Kidney capillary endothelial cell (primary cell): Measurements from ENCODE around the gene OR4C3.
"Not testable (repeated sequence)": the region's sequence is repeated elsewhere in the genome, so short reads cannot be mapped to it uniquely, and the experiment has no call there.

Experiments used
- DNase-seq: peaks from one replicate; pipeline ENCODE4 v3.0.0-alpha.2; 2018; ENCODE audit warnings: low spot score

The OR4C3 gene

DNA sequence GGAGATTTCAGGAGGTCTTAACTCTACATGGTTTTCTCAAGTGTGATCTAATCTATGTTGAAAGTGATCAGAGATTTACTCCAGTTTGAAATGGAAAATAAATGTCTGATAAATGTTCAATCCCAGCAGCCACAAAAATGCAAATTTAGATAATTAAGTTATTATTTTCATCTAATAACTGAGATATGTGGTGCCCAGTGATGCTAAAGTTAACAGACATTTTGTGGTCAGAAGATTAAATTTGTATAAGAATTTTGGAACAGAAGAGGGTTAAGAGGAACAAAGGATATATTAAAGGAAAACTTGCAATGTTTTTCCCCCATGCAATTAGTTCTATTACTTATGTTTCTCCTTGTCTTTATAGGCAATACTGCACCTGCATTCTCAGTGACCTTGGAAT is at the start of gene OR4C3:
Gene OR4C3, plus strand, starts transcription at position 301 of the 400 bp plus-strand sequence. CDS start 102 bp downstream, outside the sequence.
- DNase-seq: not testable (repeated sequence)

DNA sequence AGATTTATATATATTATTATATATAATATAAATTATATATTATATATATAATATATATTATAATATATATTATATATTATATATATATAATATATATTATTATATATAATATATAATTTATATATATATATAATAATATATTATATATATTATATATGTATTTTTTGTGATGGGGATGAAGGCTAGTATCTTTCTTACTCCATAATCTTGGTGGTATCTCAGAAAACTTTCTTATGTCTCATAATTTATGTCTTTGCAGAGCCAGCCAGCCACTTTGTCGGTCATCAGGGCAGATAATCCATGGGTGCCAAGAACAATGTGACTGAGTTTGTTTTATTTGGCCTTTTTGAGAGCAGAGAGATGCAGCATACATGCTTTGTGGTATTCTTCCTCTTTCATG is 18.8 kb upstream of the OR4C3 start, which contains the start of gene OR4S1:
Gene OR4S1, plus strand, starts transcription at position 301 of the 400 bp plus-strand sequence. Its CDS starts 0 bp downstream, at position 301.
- no peak for DNase-seq

DNA sequence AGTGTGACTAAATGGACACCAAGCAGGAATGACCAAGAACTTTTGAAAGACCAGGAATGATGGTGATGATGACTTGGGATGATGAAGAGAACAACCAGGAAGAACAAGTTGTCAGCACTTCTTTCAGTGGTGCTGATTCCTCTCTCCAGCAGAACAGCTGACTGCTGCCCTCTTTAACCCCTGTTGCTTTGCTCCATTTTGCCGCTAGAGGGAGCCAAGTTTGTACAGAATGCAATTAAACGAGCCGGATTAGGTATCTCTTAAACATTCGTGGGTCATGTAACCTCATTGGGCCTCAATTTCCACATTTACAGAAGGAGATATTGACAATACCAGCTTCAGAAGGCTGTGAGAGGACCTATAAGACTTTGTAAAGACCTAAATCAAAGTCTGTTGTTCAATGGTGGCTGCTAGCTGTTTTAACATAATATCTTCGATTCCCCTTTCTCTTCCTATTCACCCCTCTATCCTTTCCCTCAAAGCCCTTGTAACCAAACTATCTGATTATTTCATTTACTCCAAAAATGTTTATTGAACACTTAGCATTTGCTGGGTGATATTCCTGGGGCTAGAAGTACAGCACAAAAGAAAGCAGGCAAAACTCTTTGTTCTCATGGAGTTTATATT is 16.8 kb upstream of the OR4C3 start:
- peak; percentile 43 for DNase-seq

DNA sequence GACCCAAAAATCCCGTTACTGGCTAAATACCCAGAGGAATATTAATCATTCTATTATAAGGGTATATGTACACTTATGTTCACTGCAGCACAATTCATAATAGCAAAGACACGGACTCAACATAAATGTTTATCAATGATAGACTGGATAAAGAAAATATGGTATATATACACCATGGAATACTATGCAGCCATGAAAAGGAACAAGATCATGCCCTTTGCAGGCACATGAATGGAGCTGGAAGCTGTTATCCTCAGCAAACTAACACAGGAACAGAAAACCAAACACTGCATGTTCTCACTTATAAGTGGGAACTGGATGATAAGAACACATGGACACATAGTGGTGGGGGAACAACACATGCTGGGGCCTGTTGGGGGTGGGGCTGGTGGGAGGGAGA is 11.1 kb upstream of the OR4C3 start:
- DNase-seq: not testable (repeated sequence)

DNA sequence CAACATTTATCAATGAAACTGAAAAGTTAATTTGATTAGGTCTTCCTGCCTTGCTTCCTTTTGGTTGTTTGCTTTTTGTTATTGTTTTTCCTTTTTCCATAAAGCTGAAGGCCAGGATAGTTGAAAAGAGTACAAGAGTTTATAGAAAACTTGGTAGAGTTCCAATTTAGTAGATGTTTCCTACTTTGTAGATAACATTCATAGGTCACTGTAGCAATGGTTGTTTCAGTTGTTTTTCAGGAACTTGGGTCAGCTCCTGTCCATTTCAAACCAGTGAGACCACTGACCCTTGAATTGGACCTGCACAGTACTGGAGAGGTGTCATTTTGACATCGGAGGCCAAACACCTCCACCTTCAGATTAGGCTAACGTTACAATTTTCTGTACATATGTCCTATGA is 4.9 kb upstream of the OR4C3 start:
- not testable (repeated sequence) for DNase-seq

DNA sequence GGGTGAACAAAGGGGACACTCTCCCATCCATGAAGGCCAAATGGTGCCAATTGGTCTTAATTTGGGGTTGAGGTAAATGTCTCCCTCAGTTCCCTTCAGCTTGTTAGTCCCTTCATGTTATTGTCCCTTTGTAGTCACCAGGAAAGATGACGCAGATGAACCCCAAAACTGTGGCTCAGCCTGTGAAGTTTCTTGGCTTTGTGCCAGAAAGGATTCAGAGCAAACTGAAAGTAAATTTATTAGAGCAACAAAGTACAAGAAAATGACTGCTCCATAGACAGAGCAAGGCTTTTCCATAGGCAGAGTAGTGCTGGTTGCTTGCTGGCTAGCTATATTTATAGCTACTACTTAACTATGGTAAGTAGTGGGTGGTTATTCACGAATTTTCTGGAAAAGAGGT is 16.7 kb downstream of the OR4C3 start:
- no peak for DNase-seq

DNA sequence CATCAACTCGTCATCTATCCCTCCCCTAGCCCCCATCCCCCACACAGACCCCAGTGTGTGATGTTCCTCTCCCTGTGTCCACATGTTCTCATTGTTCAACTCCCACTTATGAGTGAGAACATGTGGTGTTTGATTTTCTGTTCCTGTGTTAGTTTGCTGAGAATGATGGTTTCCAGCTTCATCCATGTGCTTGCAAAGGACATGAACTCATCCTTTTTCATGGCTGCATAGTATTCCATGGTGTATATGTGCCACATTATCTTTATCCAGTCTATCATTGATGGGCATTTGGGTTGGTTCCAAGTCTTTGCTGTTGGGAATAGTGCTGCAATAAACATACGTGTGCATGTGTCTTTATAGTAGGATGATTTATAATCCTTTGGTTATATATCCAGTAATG is 17.8 kb downstream of the OR4C3 start:
- DNase-seq: not testable (repeated sequence)

DNA sequence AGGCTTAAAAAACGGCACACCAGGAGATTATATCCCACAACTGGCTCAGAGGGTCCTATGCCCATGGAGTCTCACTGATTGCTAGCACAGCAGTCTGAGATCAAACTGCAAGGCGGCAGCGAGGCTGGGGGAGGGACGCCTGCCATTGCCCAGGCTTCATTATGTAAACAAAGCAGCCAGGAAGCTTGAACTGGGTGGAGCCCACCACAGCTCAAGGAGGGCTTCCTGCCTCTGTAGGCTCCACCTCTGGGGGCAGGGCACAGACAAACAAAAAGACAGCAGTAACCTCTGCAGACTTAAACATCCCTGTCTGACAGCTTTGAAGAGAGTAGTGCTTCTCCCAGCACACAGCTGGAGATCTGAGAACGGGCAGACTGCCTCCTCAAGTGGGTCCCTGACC is 21.6 kb downstream of the OR4C3 start:
- not testable (repeated sequence) for DNase-seq

DNA sequence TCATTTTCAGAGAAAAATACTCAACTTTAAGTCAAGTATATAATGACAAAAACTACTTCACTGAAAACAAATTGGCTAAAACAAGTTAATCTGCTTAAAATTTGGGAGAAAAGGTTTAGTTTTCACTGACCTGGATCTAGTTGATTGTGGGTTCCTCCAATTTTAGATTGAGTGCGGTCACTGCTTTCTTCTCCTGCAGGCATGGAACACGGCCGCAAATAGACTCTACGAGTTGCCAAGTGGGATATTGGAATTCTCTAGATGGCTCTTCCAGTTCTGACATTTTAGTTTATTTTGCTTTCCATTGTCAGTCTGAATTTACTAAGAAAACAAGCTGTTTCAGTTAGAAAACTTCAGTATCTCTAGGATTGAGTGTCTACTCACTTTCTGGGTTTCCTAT is 29.3 kb downstream of the OR4C3 start:
- no peak for DNase-seq

DNA sequence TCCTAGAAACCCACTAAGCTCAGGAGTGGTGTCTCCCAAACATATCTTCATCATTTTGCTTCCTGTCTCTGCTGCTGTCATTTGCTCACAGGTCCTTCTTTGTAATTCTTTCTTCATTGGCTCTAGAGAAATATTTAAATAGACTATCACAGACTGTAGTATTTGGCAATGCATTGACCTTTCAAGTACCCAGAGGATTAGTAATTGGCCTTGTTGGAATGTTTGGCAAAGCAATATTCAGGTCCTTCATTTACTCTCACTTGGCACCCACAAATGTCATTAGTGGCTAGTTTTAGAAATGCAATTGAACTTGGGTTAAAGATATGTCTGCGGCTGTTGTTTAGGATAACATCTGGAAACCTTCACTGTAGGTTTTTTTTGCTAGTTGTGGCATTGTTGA is 30.0 kb downstream of the OR4C3 start:
- DNase-seq: no peak

DNA sequence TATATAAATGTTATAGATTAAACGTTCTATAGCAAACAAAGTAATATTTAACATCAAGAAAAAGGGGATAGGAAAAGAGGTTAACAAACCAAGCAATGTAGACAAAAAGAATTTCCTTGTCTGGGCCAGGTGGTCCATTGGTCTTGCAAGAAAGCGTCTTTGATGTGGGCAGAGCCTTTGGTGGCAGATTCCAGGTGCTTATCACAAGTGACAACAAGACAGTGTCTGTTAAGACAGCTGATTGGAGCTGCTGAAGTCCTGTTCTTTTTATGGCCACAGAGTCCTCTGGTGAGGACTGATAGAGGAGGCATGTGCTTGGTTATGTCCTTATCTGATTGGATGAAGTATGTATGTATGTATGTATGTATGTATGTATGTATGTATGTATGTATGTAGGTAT is 36.6 kb downstream of the OR4C3 start:
- not testable (repeated sequence) for DNase-seq

DNA sequence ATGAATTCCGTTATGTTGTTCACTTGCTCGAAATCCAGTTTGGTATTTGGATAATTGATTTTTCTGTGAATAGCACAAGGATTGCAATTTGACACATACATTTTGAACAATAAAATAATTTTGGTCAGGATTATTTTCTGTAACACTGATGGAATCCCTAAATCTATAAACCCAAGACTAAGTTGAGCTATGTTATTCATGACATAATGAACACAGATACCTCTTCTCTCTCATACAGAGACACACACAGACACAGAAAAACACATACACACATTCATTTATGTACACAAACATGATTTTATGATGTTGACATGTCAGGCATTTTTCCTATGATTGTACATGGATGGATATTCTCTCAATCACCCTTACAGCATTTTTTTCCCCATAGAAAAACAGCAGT is 41.6 kb downstream of the OR4C3 start, which contains the start of gene OR4C5:
Gene OR4C5, minus strand, starts transcription at position 101 of the 400 bp plus-strand sequence. Its CDS starts 0 bp downstream, at position 101.
- DNase-seq: no peak
